ENCODE data around the gene CDKN2B.

- TF ChIP-seq CHD4 (IDR thresholded peaks at IDR 0.05; ENCODE audit: borderline replicate concordance, low read length) (no peak), CTCF (CRISPR knock-in tag; IDR thresholded peaks at IDR 0.05) (no peak), JUN (CRISPR knock-in tag; IDR thresholded peaks at IDR 0.05) (no peak), POLR2A (IDR thresholded peaks at IDR 0.05; ENCODE audit: insufficient read depth in 1 of 2, low read depth in 2 of 2, low read length in 2 of 2) (no peak; a peak in 1 of 4 replicates), ZNF274 (CRISPR knock-in tag; IDR thresholded peaks at IDR 0.05) (no peak), CBX5 (CRISPR knock-in tag; IDR thresholded peaks at IDR 0.05; ENCODE audit: borderline replicate concordance) (no peak; the same call in 1 of the 2 replicates), FOXO4 (CRISPR knock-in tag; conservative IDR thresholded peaks at IDR 0.05) (no peak), HDAC6 (IDR thresholded peaks at IDR 0.05; ENCODE audit: low read depth, low read length) (no peak)
These were observed 382 bp upstream of the CDKN2B start for GRCh38 chr9:22009506-22009867.
